ENCODE results near the gene APBB3. TPM values are rescaled to one million over a fixed set of nuclear protein-coding genes. Genes with fewer than 3 reads are reported as not detected.

The APBB3 gene, protein sequence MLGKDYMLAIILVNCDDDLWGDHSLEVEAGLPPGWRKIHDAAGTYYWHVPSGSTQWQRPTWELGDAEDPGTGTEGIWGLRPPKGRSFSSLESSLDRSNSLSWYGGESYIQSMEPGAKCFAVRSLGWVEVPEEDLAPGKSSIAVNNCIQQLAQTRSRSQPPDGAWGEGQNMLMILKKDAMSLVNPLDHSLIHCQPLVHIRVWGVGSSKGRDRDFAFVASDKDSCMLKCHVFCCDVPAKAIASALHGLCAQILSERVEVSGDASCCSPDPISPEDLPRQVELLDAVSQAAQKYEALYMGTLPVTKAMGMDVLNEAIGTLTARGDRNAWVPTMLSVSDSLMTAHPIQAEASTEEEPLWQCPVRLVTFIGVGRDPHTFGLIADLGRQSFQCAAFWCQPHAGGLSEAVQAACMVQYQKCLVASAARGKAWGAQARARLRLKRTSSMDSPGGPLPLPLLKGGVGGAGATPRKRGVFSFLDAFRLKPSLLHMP
- 10 to 100 TPM; 27.0 to 28.3 TPM for total RNA-seq

DNA sequence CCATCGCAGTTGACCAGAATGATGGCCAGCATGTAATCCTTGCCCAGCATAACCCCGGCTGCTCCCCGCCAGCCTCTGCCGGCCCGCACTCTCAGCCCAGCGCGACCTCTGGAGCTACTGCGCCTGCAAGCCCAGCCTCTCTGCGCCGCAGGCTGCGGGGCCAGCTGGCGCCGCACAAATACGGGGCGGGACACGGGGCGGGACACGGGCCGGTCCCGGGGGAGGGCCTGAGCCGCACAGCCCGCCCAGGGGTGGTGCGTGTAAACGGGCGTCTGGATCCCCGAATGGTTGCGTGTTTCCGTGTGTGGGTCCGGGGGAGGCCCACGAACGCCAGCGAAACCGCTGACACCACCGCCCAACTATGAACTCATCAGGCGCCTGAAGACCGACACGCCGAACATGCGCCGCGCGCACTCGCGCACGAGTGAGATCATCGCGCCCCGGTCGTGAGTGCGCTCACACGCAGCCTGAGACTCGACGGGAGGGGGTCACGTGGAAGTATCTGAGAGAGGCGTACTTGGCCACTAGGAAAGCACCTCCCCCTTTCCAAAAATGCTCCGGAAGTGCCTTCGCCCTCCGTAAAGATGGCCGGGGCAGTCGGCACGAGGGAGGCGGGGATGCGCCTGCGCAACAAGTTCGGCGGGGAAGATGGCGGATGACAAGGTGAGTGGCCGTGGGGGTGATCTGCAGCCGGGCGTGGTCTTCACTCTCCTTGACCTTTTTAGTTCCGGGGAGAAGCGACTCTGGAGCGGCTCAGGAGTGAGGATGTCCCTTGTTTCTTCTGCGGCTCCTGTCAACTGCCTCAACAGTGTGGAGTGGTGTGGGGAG is at the start of gene APBB3, which contains the start of gene SLC35A4:
Gene APBB3 (minus strand): TSS at position 403 of the 828 bp plus-strand sequence. CDS start 353 bp downstream, at position 50.
Gene SLC35A4 (plus strand): TSS at position 633 of the 828 bp plus-strand sequence. CDS start 2,342 bp downstream, outside the sequence.
- peak; percentile 93 to 96 (median 94) for TF ChIP-seq POLR2A (IDR thresholded peaks at IDR 0.05)
- TF ChIP-seq, protein P1, sequence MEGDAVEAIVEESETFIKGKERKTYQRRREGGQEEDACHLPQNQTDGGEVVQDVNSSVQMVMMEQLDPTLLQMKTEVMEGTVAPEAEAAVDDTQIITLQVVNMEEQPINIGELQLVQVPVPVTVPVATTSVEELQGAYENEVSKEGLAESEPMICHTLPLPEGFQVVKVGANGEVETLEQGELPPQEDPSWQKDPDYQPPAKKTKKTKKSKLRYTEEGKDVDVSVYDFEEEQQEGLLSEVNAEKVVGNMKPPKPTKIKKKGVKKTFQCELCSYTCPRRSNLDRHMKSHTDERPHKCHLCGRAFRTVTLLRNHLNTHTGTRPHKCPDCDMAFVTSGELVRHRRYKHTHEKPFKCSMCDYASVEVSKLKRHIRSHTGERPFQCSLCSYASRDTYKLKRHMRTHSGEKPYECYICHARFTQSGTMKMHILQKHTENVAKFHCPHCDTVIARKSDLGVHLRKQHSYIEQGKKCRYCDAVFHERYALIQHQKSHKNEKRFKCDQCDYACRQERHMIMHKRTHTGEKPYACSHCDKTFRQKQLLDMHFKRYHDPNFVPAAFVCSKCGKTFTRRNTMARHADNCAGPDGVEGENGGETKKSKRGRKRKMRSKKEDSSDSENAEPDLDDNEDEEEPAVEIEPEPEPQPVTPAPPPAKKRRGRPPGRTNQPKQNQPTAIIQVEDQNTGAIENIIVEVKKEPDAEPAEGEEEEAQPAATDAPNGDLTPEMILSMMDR (IDR thresholded peaks at IDR 0.05): peak in 1 of 7 experiments; percentile 19
- Histone ChIP-seq H3K9me3 (no peaks in the 10 kb centered on the region), H3K4me1 (peaks cover 36% of the 10 kb centered on the region), H3K27me3 (no peaks in the 10 kb centered on the region), H3K27ac (peak within 1 kb of the TSS; percentile 87 to 93 (median 90)), H3K36me3 (replicated peaks in 1 of 2; ENCODE audit: insufficient read depth in 1 of 2, low read depth in 2 of 2) (no peaks in the 10 kb centered on the region), H3K4me3 (peak within 1 kb of the TSS; percentile 26 to 41)
- ATAC-seq (peak; percentile 92), DNase-seq (peak; percentile 95 to 99 (median 96))
- intact Hi-C loops (cut with DNase I): loop anchor here (10.0 kb wide), 1 partner anchor 80 kb away; the partner anchor contains the start of genes IK and NDUFA2
- WGBS, 2 donors: 0 to 1% methylated on average over 11 to 66 of the region's 74 CpGs

DNA sequence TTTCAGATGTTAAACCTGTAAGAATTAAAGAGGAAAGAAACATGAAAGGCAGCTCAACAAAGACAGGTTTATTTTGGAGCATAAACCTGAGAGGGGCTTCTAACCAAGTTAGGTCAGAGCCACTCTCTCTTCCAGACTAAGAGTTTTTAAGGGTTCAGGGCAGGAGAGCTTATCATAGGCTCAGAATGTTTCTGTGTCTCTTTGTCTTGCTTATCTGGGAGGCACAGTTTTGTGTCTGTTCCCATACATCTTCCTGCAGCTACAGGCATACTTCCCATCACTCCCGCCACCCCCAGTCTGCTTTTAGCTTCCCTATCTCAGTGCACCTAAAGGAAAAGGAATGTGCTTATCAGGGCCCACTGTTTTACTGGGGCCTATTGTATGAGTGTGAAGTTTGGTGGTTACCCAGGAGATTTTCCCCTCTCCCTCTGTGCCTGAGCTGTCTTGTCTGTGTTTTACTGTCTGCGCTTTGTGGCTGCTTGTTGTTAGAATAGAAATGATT is 46.7 kb upstream of the APBB3 start:
- Histone ChIP-seq H3K27ac (peak overlapping the region in 1 of 4 donors; percentile 63), H3K27me3 (no peaks in the 10 kb centered on the region), H3K4me3 (no peak overlapping the region), H3K36me3 (replicated peaks in 1 of 2; ENCODE audit: insufficient read depth in 1 of 2, low read depth in 2 of 2) (no peaks in the 10 kb centered on the region), H3K9me3 (no peaks in the 10 kb centered on the region), H3K4me1 (no peaks in the 10 kb centered on the region)
- ATAC-seq: no peak
- DNase-seq: no peak
- 59 to 96% methylated on average over 2 of the region's 2 CpGs for WGBS, 2 donors
- intact Hi-C loops (cut with DNase I): no loop called here
- TF ChIP-seq, protein P1 (IDR thresholded peaks at IDR 0.05): no peak
- no peak for TF ChIP-seq POLR2A (IDR thresholded peaks at IDR 0.05)

DNA sequence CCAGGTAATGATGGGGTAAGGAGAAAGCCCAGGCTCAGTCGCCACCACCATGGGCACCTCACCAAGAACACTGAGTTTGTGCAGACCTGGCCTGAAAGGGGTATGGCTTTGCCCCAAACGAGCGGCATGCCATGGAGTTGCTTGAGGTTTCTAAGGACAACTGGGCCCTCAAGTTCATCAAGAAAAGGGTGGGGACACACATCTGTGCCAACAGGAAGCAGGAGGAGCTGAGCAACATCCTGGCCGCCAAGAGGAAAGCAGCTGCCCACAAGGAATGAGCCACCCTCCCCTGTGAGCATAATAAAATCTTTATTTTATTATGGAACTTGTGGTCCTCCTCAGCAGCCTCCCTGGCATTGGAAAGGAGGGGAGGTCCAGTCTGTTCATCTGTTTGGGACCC is 44.7 kb upstream of the APBB3 start:
- TF ChIP-seq, protein P1 (IDR thresholded peaks at IDR 0.05): no peak
- no peak for TF ChIP-seq POLR2A (IDR thresholded peaks at IDR 0.05)
- peak in 2 of 4 donors; percentile 8 to 57 for DNase-seq

DNA sequence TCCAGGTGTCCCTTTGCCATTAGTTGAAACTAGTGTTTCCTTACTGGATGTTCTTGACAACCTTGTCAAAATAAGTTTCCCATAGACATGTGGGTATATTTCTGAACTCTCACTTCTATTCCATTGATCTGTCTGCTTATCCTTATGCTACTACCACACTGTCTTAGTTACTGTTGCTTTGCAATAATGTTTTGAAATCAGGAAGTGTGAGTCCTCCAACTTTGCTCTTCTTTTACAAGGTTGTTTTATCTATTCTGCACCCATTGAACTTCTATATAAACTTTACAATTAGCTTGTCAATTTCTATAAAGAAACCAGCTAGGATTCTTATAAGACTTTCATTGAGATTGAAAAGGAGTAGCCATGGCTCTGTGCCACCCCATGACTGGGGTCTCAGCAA is 44.3 kb upstream of the APBB3 start:
- ATAC-seq (no peak), DNase-seq (no peak)
- Histone ChIP-seq H3K27ac (peak overlapping the region in 1 of 4 donors; percentile 31), H3K9me3 (no peaks in the 10 kb centered on the region), H3K4me3 (no peak overlapping the region), H3K4me1 (no peaks in the 10 kb centered on the region), H3K36me3 (replicated peaks in 1 of 2; ENCODE audit: insufficient read depth in 1 of 2, low read depth in 2 of 2) (no peaks in the 10 kb centered on the region), H3K27me3 (no peaks in the 10 kb centered on the region)
- intact Hi-C loops (cut with DNase I): no loop called here
- no peak for TF ChIP-seq POLR2A (IDR thresholded peaks at IDR 0.05)

More for the DNA sequence above, 44.7 kb upstream of the APBB3 start:
- intact Hi-C loops (cut with DNase I): no loop called here
- no peaks in the 10 kb centered on the region for H3K4me1 ChIP-seq
- 40 to 83% methylated on average over 2 to 4 of the region's 4 CpGs for WGBS, 2 donors
- no peak for ATAC-seq
- H3K27me3 ChIP-seq: no peaks in the 10 kb centered on the region
- peak overlapping the region in 1 of 4 donors; percentile 31 for H3K27ac ChIP-seq
- no peak overlapping the region for H3K4me3 ChIP-seq
- no peaks in the 10 kb centered on the region for H3K9me3 ChIP-seq
- no peaks in the 10 kb centered on the region for H3K36me3 ChIP-seq (replicated peaks in 1 of 2; ENCODE audit: insufficient read depth in 1 of 2, low read depth in 2 of 2)
